Activated T-cell treated with anti-CD3 and anti-CD28 coated beads, Interleukin-2, amount 50 U/mL, for 4 hours (primary cell): ENCODE results near the gene SPOPL. TPM values are rescaled to one million over a fixed set of nuclear protein-coding genes. Genes with fewer than 3 reads are reported as not detected.
"Not testable (repeated sequence)": the region's sequence is repeated elsewhere in the genome, so short reads cannot be mapped to it uniquely, and the experiment has no call there.

Experiments
- ATAC-seq, 2 donors: fragments of 200-7000 bp; cut with Tn5 transposase; one replicate each; pipeline ENCODE4 v1.10.0; 2021
- DNase-seq: peaks from one replicate; pipeline ENCODE4 v3.0.0-alpha.2; 2020
- H3K27me3 Mint-ChIP-seq: one replicate; pipeline ENCODE4 v1.8.0; 2021; ENCODE audit warnings: low read depth, mixed read lengths
- H3K36me3 Mint-ChIP-seq: one replicate; pipeline ENCODE4 v1.8.0; 2022; ENCODE audit warnings: mixed read lengths; ENCODE audit not compliant: insufficient read depth
- H3K4me1 Mint-ChIP-seq: one replicate; pipeline ENCODE4 v1.8.0; 2021; ENCODE audit warnings: low read depth, mixed read lengths
- H3K4me3 Mint-ChIP-seq: one replicate; pipeline ENCODE4 v1.8.0; 2021; ENCODE audit warnings: mild to moderate bottlenecking, moderate library complexity, mixed read lengths
- H3K9me3 Mint-ChIP-seq: one replicate; pipeline ENCODE4 v1.8.0; 2021; ENCODE audit warnings: mixed read lengths
- total RNA-seq, 3 donors: library from RNA; stranded (reverse); gene quantifications; one replicate each; pipeline ENCODE4 v1.2.1, GENCODE V29; 2021

The SPOPL gene
- 10 to 100 TPM; 18.7 to 23.8 (median 22.7) TPM for total RNA-seq

DNA sequence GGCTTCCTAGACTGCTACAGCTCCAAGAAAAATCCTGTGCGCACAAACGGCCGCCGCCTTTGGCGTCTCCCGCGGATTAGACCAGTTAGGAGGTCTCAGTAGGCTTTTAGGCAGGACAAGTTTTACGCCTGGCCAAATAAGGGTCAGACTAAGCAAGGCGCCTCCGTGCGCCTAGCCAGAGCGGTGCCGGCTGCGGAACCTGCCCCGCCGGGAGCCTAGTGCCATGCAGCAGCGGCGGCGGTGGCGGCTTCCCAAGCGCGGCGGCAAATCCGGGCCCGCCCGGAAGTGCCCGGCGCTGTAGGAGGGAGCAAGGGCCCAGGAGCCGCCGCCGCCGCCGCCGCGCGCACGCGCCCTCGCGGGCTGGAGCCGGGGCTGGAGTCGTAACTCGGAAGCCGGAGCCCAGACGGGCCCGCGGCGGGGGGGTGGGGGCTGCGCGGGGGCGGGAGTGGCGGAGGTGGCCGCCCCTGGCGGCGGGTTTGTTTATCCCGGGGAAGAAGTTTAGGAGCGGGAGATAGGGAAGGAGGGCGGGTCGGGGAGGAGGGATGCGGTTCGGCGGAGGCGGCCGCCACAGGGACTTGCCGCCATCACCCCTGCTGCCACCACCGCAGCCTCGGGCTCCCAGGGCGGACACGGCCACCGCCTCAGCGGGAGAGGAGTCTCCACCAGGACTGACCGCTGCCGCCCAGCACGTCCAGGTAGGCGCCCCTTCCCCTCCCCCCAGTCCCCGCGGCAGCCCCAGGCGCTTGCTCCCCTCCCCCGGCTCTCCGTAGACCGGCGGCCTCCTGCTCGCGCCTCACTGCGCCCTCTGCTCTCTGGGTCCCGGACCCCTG, at the start of gene SPOPL:
Gene SPOPL (plus strand): TSS at position 346 of the 830 bp plus-strand sequence. CDS start 48,447 bp downstream, outside the sequence.
- DNase-seq: peak; percentile 75
- H3K4me1 Mint-ChIP-seq: peaks cover 44% of the 10 kb centered on the region
- ATAC-seq: peak; percentile 87 to 89
- H3K36me3 Mint-ChIP-seq: peaks cover 4% of the 10 kb centered on the region
- no peaks in the 10 kb centered on the region for H3K9me3 Mint-ChIP-seq
- H3K27me3 Mint-ChIP-seq: peaks cover 2% of the 10 kb centered on the region
- peak within 1 kb of the TSS; percentile 100 for H3K4me3 Mint-ChIP-seq

DNA sequence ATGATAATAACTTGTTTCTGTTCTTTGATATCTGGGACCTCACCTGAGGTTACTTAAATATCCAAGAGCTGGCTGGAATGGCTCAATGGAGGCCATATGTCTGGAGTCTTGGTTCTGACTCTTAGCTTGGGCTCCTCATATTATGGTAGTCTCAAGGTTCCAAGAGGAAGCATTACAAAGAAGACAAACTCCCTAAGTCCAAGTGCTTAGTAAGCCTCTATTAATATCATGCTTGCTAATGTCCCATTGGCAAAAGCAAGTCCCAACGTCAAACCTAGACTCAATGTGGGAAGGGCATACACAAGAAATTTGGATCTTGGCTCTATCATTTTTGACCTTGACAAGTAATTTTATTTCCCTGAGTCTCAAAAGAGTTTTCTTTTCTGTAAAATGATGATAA, 49.2 kb upstream of the SPOPL start:
- no peaks in the 10 kb centered on the region for H3K36me3 Mint-ChIP-seq
- ATAC-seq: no peak
- no peaks in the 10 kb centered on the region for H3K4me1 Mint-ChIP-seq
- H3K4me3 Mint-ChIP-seq: no peak overlapping the region
- H3K27me3 Mint-ChIP-seq: no peaks in the 10 kb centered on the region
- peaks cover under 1% of the 10 kb centered on the region for H3K9me3 Mint-ChIP-seq
- DNase-seq: no peak

DNA sequence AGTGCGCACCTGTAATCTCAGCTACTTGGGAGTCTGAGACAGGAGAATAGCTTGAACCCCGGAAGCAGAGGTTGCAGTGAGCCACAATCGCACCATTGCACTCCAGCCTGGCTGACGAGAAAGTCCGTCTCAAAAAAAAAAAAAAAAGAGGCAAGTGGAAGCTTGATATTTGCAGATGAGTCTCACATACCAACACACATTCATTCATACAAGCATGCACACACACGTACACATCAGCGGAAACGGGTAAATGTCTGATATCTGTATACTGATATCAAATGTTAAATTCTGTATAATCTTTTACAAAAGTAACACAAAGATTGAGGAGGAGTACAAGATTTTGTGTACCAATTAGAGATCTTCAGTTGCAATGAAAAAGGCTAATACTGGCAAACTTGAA, 47.8 kb upstream of the SPOPL start:
- Mint-ChIP-seq H3K36me3 (no peaks in the 10 kb centered on the region), H3K4me3 (no peak overlapping the region), H3K4me1 (no peaks in the 10 kb centered on the region), H3K9me3 (peaks cover 10% of the 10 kb centered on the region), H3K27me3 (no peaks in the 10 kb centered on the region)
- DNase-seq (no peak), ATAC-seq (no peak)

DNA sequence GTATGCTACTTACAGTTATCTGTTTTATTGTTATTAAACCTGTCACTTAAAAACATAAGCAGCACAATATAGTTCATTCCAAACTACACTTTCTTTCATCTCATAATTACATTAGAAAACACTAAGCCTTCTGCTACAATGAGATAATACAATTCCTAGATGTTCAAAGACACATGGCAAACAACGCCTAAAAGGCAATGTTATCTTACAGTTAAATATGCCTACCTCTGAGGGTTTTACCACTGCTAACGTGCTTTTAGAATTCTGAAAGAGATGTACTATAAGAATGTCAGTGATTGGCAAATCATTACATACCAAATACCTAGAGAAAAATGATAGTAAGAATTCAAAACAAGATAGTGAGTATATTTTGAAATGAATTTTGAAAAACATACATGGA, 46.8 kb upstream of the SPOPL start:
- DNase-seq: no peak

DNA sequence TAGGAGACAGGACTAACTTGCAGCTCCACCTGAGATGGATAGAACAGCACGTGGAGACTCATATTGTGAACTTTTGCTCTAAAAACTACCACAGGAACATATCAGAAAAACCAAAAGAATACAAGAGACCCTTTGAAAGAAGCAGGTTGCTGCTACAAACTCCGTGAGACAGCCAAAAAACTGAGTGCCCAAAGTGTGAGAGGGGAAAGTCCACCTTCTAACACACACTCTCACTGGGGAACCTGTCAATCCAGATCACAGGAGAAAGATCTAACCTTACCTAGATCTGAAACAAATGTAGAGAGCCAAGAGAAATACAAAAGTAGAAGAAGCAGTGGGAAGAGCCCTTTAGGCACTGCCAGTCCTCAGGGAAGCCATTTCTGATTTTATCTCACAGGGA, 46.3 kb upstream of the SPOPL start:
- Mint-ChIP-seq H3K4me1 (no peaks in the 10 kb centered on the region), H3K9me3 (peaks cover 22% of the 10 kb centered on the region), H3K36me3 (no peaks in the 10 kb centered on the region), H3K27me3 (no peaks in the 10 kb centered on the region), H3K4me3 (no peak overlapping the region)
- no peak for ATAC-seq
- DNase-seq: no peak

More for the DNA sequence above, 46.8 kb upstream of the SPOPL start:
- ATAC-seq: no peak
- H3K27me3 Mint-ChIP-seq: no peaks in the 10 kb centered on the region
- peaks cover 17% of the 10 kb centered on the region for H3K9me3 Mint-ChIP-seq
- no peak overlapping the region for H3K4me3 Mint-ChIP-seq
- H3K4me1 Mint-ChIP-seq: no peaks in the 10 kb centered on the region
- H3K36me3 Mint-ChIP-seq: no peaks in the 10 kb centered on the region

DNA sequence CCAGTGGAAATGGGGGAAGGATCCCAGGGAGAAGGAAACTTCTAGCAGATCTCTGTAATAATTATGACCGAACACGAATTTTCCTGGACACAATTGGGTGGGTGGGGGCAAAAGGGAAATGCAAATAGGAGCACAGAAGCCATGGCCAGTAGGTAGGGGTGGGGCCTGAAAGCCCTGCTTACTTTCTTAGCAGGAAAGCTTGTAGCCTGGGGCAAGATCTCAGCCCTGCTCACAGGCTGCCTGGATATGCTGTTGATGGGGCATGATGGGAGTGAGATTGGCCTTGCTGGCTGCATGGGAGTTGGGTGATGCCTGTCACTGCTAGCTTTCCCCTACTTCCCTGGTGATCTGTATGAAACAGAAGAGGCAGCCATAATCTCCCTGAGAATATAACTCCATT, 45.9 kb upstream of the SPOPL start:
- no peak overlapping the region for H3K4me3 Mint-ChIP-seq
- H3K4me1 Mint-ChIP-seq: no peaks in the 10 kb centered on the region
- no peak for ATAC-seq

GRCh38 chr2:138462689-138463088, 38.9 kb upstream of the SPOPL start:
- H3K27me3 Mint-ChIP-seq, H3K4me1 Mint-ChIP-seq, H3K36me3 Mint-ChIP-seq, H3K4me3 Mint-ChIP-seq, ATAC-seq, DNase-seq: not testable (repeated sequence)
- H3K9me3 Mint-ChIP-seq: peaks cover 29% of the 10 kb centered on the region

More for the DNA sequence above, 45.9 kb upstream of the SPOPL start:
- no peak for DNase-seq
- no peaks in the 10 kb centered on the region for H3K27me3 Mint-ChIP-seq
- no peaks in the 10 kb centered on the region for H3K36me3 Mint-ChIP-seq
- peaks cover 24% of the 10 kb centered on the region for H3K9me3 Mint-ChIP-seq

- Mint-ChIP-seq H3K27me3 (peaks cover 2% of the 10 kb centered on the region), H3K9me3 (peaks cover 2% of the 10 kb centered on the region), H3K4me1 (no peaks in the 10 kb centered on the region), H3K4me3 (no peak overlapping the region), H3K36me3 (peaks cover 1% of the 10 kb centered on the region)
- DNase-seq: no peak
- ATAC-seq: no peak
These were observed 33.0 kb upstream of the SPOPL start for GRCh38 chr2:138468617-138469016.

- Mint-ChIP-seq H3K4me1 (no peaks in the 10 kb centered on the region), H3K27me3 (peaks cover 2% of the 10 kb centered on the region), H3K36me3 (no peaks in the 10 kb centered on the region), H3K9me3 (no peaks in the 10 kb centered on the region), H3K4me3 (no peak overlapping the region)
- ATAC-seq (no peak), DNase-seq (no peak)
These were observed 32.2 kb upstream of the SPOPL start for GRCh38 chr2:138469411-138469810.

DNA sequence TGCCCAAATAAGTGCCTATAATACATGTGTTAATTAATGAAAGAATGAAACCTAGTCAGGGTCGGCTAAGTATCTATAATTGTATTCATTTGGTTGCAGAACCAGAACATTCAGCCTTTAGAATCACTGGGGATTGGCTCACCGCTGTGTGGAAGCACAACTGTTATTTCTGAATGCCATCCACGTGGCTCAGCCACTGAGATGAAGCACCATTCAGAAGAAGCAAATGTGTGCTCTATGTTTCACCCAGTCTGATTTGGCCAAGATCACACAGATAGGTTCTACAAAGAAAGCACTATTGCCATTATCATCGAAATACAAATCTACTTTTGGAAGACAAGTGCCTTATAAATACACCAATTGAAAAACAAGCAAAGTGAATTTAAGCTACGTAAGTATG, 30.6 kb upstream of the SPOPL start:
- Mint-ChIP-seq H3K4me1 (no peaks in the 10 kb centered on the region), H3K27me3 (peaks cover 2% of the 10 kb centered on the region), H3K4me3 (no peak overlapping the region), H3K9me3 (no peaks in the 10 kb centered on the region), H3K36me3 (no peaks in the 10 kb centered on the region)
- ATAC-seq (no peak), DNase-seq (no peak)

GRCh38 chr2:138474100-138474825, 27.3 kb upstream of the SPOPL start:
- Mint-ChIP-seq H3K4me3 (no peak overlapping the region), H3K9me3 (no peaks in the 10 kb centered on the region)
- no peak for DNase-seq

GRCh38 chr2:138475277-138475776, 26.2 kb upstream of the SPOPL start:
- DNase-seq (no peak), ATAC-seq (no peak)
- no peaks in the 10 kb centered on the region for H3K4me1 Mint-ChIP-seq
- H3K36me3 Mint-ChIP-seq: no peaks in the 10 kb centered on the region
- peaks cover 2% of the 10 kb centered on the region for H3K27me3 Mint-ChIP-seq
- H3K9me3 Mint-ChIP-seq: no peaks in the 10 kb centered on the region
- H3K4me3 Mint-ChIP-seq: no peak overlapping the region

More at GRCh38 chr2:138474100-138474825, 27.3 kb upstream of the SPOPL start:
- no peaks in the 10 kb centered on the region for H3K36me3 Mint-ChIP-seq
- H3K4me1 Mint-ChIP-seq: no peaks in the 10 kb centered on the region
- no peak for ATAC-seq
- peaks cover 2% of the 10 kb centered on the region for H3K27me3 Mint-ChIP-seq

DNA sequence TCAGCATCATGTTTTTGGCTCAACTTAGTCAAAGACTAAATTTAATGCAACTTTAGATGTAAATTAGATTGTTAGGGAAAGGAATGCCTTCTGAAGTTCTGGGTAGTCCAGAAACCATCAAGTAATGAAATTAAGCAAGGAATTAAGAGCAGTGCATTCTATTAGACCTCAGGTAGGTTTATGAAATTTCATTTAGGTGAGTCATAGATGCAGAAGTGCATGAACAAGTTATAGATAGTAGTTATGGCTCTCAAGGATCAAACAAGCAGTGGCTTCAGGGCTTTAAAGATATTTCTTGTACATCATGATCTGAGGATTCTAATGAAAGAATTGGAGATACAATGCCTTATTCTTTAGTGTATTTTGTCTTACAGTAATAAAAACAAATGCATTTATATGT, 25.4 kb upstream of the SPOPL start:
- Mint-ChIP-seq H3K27me3 (peaks cover 2% of the 10 kb centered on the region), H3K4me1 (no peaks in the 10 kb centered on the region), H3K4me3 (no peak overlapping the region), H3K9me3 (no peaks in the 10 kb centered on the region), H3K36me3 (no peaks in the 10 kb centered on the region)
- DNase-seq (no peak), ATAC-seq (no peak)

DNA sequence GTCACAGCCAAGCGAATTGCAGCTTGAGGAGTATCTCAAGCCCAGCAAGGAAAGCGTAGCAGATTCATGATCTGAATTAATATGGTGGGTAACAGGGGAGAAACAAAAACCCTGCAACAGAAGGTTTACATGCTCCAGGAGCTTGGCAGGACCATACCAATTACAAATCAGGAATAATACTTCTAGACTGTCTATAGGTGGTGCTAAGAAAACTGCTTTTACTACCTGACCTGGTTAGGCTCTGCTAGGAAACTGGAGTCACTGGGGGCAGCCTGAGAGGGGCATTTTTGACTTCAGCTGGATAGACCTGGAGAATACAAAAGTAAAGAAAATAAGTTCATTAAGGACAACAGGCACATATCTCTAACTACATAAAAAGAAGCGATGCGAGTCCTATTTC, 24.6 kb upstream of the SPOPL start:
- H3K36me3 Mint-ChIP-seq: no peaks in the 10 kb centered on the region
- ATAC-seq (no peak), DNase-seq (no peak)
- no peaks in the 10 kb centered on the region for H3K9me3 Mint-ChIP-seq
- H3K4me1 Mint-ChIP-seq: no peaks in the 10 kb centered on the region
- no peak overlapping the region for H3K4me3 Mint-ChIP-seq
- H3K27me3 Mint-ChIP-seq: peaks cover 2% of the 10 kb centered on the region

- H3K36me3 Mint-ChIP-seq, H3K4me1 Mint-ChIP-seq, ATAC-seq, H3K9me3 Mint-ChIP-seq, H3K4me3 Mint-ChIP-seq, DNase-seq, H3K27me3 Mint-ChIP-seq: not testable (repeated sequence)
These were observed 18.8 kb upstream of the SPOPL start for GRCh38 chr2:138482796-138483195.
